ENCODE measurements around the gene EEF1AKMT4.

The EEF1AKMT4 gene

GRCh38 chr3:184233127-184233843 lies 16.2 kb upstream of the EEF1AKMT4 start:
- H3K4me3 ChIP-seq (ENCODE audit: low read depth in 1 of 2, low read length in 1 of 2) = no peak overlapping the region
- peaks cover 72% of the 10 kb centered on the region for H3K27me3 ChIP-seq
- H3K9me3 ChIP-seq = no peaks in the 10 kb centered on the region
- no peaks in the 10 kb centered on the region for H3K36me3 ChIP-seq
- peaks cover 0 to 10% of the 10 kb centered on the region in 2 experiments for H3K4me1 ChIP-seq (ENCODE audit: control insufficient read depth in 1 of 2, insufficient read depth in 1 of 2, low read depth in 1 of 2, low read length in 1 of 2)
- no peak overlapping the region for H3K27ac ChIP-seq
- TF ChIP-seq, protein P1, sequence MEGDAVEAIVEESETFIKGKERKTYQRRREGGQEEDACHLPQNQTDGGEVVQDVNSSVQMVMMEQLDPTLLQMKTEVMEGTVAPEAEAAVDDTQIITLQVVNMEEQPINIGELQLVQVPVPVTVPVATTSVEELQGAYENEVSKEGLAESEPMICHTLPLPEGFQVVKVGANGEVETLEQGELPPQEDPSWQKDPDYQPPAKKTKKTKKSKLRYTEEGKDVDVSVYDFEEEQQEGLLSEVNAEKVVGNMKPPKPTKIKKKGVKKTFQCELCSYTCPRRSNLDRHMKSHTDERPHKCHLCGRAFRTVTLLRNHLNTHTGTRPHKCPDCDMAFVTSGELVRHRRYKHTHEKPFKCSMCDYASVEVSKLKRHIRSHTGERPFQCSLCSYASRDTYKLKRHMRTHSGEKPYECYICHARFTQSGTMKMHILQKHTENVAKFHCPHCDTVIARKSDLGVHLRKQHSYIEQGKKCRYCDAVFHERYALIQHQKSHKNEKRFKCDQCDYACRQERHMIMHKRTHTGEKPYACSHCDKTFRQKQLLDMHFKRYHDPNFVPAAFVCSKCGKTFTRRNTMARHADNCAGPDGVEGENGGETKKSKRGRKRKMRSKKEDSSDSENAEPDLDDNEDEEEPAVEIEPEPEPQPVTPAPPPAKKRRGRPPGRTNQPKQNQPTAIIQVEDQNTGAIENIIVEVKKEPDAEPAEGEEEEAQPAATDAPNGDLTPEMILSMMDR (IDR thresholded peaks at IDR 0.05) = no peak

DNA sequence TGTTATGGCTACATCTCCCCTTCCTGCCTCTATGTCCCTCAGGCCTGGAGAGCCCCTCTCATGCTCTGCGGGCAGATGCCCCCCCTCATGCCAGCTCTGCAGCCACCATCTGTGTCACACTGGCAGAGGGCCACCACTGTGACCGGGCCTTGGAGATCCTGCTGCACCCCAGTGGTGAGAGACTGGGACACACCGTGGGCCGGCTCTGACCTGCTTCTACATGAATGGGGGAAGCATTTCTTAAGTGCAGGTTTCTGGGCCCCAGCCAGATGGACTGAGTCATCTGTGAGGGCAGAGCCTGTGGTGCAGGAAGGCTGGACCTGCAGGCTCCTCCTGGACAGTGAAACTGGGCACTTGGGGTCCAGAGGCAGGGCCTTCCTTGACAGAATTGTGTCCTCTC lies 15.2 kb upstream of the EEF1AKMT4 start:
- Histone ChIP-seq H3K27me3 (peaks cover 62% of the 10 kb centered on the region), H3K36me3 (no peaks in the 10 kb centered on the region), H3K27ac (no peak overlapping the region), H3K4me3 (ENCODE audit: low read depth in 1 of 2, low read length in 1 of 2) (no peak overlapping the region), H3K4me1 (ENCODE audit: control insufficient read depth in 1 of 2, insufficient read depth in 1 of 2, low read depth in 1 of 2, low read length in 1 of 2) (peaks cover 0 to 8% of the 10 kb centered on the region in 2 experiments), H3K9me3 (no peaks in the 10 kb centered on the region)
- TF ChIP-seq, protein P1 (IDR thresholded peaks at IDR 0.05) = no peak

GRCh38 chr3:184234671-184235380 lies 14.6 kb upstream of the EEF1AKMT4 start:
- Histone ChIP-seq H3K27ac (no peak overlapping the region), H3K4me1 (ENCODE audit: control insufficient read depth in 1 of 2, insufficient read depth in 1 of 2, low read depth in 1 of 2, low read length in 1 of 2) (peaks cover 0 to 2% of the 10 kb centered on the region in 2 experiments), H3K4me3 (ENCODE audit: low read depth in 1 of 2, low read length in 1 of 2) (no peak overlapping the region), H3K27me3 (peaks cover 56% of the 10 kb centered on the region), H3K36me3 (no peaks in the 10 kb centered on the region), H3K9me3 (no peaks in the 10 kb centered on the region)
- TF ChIP-seq, protein P1 (IDR thresholded peaks at IDR 0.05) = no peak

DNA sequence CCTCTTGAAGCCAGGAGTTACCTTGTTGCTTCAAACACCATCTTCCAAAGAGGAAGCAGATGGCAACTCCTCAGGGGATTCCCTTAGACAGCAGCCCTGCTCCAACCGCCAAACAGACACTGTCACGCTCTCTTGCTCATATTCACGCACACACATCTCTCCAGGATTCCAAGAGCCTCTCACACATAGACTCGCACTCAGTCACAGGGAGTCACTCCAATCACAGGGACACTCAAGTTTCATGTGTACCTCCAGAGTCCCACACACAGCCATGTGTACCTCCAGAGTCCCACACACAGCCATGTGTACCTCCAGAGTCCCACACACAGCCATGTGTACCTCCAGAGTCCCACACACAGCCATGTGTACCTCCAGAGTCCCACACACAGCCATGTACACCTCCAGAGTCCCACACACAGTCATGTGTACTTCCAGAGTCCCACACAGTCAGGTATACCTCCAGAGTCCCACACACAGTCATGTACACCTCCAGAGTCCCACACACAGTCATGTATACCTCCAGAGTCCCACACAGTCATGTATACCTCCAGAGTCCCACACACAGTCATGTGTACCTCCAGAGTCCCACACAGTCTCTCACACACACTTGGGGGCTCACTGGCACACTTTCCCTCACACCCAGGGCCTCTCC lies 14.0 kb upstream of the EEF1AKMT4 start:
- H3K27ac ChIP-seq = no peak overlapping the region
- TF ChIP-seq, protein P1 (IDR thresholded peaks at IDR 0.05) = no peak
- no peak overlapping the region for H3K4me3 ChIP-seq (ENCODE audit: low read depth in 1 of 2, low read length in 1 of 2)
- no peaks in the 10 kb centered on the region for H3K36me3 ChIP-seq
- H3K27me3 ChIP-seq = peaks cover 51% of the 10 kb centered on the region
- H3K4me1 ChIP-seq (ENCODE audit: control insufficient read depth in 1 of 2, insufficient read depth in 1 of 2, low read depth in 1 of 2, low read length in 1 of 2) = no peaks in the 10 kb centered on the region
- H3K9me3 ChIP-seq = no peaks in the 10 kb centered on the region

DNA sequence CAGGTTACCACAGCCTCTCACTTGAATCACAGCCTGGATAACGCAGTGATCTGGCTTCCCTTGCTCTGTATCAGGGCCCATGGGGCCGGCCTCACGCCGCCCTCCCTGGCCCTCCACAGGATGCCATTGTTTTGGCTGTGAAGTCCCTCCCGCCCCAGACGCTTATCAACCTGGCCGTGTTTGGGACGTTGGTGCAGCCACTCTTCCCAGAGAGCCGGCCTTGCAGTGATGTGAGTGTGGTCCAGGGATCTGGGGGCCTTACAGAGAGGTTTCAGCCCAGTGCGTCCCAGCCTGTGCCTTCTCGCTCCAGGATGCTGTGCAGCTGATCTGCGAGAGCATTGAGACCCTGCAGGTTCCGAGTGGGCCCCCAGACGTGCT lies 13.4 kb upstream of the EEF1AKMT4 start:
- no peaks in the 10 kb centered on the region for H3K9me3 ChIP-seq
- no peaks in the 10 kb centered on the region for H3K36me3 ChIP-seq
- H3K27me3 ChIP-seq = peaks cover 51% of the 10 kb centered on the region
- TF ChIP-seq, protein P1 (IDR thresholded peaks at IDR 0.05) = no peak
- H3K4me3 ChIP-seq (ENCODE audit: low read depth in 1 of 2, low read length in 1 of 2) = no peak overlapping the region
- H3K4me1 ChIP-seq (ENCODE audit: control insufficient read depth in 1 of 2, insufficient read depth in 1 of 2, low read depth in 1 of 2, low read length in 1 of 2) = no peaks in the 10 kb centered on the region
- no peak overlapping the region for H3K27ac ChIP-seq

Data from neutrophil (primary cell).